Activated CD4-positive, alpha-beta T cell treated with anti-CD3 and anti-CD28 coated beads for 4 hours (primary cell): Measurements from ENCODE around the gene TBC1D13.
"Not testable (repeated sequence)": the region's sequence is repeated elsewhere in the genome, so short reads cannot be mapped to it uniquely, and the experiment has no call there.

Source experiments
- DNase-seq, 2 donors: peaks; one replicate each; pipeline ENCODE4 v3.0.0-alpha.2; 2020

TBC1D13 gene

DNA sequence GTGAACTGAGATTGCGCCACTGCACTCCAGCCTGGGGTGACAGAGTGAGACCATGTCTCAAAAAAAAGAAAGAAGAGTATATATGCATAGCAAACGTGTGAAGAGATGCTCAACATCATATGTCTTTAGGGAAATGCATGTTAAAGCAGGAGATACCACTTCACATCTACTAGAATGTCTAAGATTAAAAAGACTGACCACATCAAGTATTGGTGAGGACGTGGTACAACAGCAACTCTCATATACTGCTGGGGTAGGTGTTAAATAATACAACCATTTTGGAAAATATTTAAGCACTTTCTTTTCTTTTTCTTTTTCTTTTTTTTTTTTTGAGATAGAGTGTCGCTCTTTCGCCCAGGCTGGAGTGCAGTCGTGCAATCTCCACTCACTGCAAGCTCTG lies 1.6 kb upstream of the TBC1D13 start:
- DNase-seq, result no peak

GRCh38 chr9:128787659-128788058 lies 606 bp downstream of the TBC1D13 start:
- peak in 1 of 2 donors; percentile 3 for DNase-seq

- no peak for DNase-seq
These were observed 1.4 kb downstream of the TBC1D13 start for GRCh38 chr9:128788445-128788844.

- no peak for DNase-seq
These were observed 3.5 kb downstream of the TBC1D13 start for GRCh38 chr9:128790536-128790935.

DNA sequence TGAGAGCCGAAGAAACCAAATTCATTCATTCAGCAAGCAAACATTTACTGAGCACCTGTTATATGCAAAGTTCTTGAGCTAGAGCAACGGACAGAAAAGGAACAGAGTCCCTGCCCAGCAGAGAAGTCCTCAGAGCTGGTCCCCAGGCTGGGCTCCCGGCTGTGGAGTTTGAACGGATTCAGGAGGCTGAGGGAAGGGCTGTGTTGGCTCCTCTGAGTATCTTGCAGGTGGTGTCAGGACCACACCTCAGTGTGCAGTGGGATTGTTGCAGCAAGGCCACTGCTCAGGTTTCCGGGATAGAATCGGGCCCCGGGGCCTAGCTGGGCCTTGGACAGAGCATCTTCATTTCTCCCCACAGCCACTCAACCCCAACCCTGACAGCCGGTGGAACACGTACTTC lies 5.1 kb downstream of the TBC1D13 start:
- no peak for DNase-seq

DNA sequence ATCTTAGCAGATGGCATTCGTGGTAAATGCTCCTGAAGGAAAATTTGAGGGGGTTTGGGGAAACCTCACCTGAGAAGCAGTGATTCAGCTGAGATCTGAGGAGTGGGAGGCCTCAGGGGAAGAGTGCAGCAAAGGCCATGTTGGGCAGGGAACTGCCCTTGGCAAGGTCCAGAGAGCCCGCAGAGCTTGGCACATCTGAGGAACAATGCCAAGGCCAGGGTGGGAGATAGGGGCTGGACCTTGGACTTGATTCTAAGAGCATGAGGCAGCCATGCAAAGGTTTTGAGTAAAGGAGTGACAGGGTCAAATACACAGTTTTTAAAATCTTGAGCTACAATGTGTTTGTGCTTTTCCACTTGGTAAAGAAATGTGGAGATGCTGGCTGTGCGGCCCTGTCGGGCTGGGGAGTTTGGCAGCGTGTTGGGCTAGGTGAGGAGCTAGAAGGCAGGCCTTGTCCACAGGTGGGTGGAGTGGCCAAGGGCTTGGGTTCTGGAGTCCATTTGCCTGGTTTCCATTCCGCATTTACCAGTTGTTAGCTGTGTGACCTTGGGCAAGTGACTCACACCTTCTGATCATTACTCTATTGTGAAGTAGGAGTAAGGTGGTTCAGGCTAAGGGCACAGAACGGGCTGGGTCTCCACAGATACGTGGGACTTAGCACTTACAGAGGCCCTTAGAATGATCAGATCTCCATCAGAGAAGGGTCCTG lies 6.1 kb downstream of the TBC1D13 start:
- DNase-seq, result no peak

DNA sequence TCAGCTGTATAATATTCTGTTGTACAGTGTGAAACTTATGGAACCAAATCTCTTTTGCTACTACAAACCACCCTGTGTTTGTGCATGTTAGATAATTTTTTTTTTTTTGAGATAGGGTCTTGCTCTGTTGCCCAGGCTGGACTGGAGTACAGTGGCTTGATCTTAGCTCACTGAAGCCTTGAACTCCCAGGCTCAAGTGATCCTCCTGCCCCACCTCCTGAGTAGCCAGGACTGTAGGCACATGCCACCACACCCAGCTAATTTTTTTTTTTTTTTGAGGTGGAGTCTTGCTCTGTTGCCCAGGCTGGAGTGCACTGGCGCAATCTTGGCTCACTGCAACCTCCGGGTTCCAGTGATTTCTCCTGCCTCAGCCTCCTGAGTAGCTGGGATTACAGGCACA lies 7.9 kb downstream of the TBC1D13 start:
- not testable (repeated sequence) for DNase-seq

- DNase-seq, result no peak
These were observed 11.8 kb downstream of the TBC1D13 start for GRCh38 chr9:128798896-128799295.

DNA sequence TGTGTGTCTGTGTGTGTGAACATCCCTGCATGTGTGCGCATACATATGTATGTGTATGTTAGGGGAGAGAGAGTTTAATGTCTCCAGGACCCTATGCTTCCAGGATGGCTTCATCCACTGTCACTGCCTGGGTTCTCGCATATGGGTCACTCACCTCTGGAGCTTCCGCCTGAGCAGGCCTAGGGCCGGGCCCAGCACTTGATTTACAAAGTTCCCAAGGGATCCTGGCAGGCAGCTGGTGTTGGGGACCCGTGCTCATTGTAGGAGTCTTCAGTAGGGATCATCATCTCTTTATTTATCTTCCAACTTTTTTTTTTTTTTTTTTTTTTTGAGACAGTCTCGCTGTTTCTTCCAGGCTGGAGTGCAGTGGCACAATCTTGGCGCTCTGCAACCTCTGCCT lies 13.0 kb downstream of the TBC1D13 start:
- no peak for DNase-seq

- DNase-seq, result no peak
These were observed 15.4 kb downstream of the TBC1D13 start for GRCh38 chr9:128802482-128802881.

DNA sequence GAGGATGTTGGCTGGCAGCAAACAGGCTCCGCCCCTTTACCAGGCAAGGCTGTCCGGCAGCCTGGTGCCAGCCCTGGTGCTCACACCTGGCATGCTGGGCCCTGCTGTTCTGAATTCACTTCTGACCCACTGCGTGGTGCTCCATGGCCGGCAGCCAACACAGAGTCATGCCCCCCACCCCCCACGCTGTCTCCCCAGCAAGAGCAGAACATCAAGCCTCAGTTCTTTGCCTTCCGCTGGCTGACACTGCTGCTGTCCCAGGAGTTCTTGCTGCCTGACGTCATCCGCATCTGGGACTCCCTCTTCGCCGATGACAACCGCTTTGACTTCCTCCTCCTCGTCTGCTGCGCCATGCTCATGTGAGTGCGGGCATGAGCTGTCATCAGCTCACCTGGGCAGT lies 18.6 kb downstream of the TBC1D13 start:
- no peak for DNase-seq

DNA sequence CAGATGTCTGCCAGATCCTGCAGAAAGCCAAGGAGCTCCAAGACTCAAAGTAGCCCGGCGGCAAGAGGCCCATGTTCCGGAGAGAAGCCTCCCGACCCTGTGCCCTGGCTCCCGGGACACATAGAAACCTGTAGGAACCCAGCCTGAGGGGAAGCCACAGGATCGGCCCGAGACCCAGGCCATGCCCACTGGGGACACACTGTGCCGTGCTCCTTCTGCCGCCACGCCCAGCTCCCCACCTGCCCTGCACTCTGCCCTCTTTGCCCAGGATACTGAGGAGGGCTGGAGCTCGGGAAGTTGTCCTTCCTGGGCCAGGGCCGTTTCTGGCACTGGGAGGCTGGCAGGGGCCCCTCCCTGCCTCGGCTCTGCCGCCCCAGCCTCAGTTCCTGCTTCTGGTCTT lies 20.8 kb downstream of the TBC1D13 start:
- no peak for DNase-seq

DNA sequence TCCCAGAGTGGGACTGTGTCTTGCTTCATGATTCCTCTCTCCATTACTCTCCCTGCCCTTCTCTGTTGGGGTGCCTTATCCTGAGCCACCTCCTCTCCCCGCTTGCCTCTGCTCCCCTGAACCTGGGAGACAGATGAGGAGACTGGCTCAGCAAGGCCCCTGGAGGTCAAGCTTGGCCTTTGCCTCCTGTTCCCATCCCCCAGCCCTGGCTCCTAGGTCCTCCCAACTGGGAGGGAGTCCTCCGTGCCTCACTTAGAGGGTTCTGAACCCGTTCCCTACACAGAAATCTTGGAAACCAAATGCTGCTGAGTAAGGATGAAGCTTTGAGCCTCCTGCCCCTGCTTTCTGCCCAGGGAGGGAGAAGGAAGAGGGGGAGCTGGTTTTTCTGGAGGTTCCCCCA lies 21.5 kb downstream of the TBC1D13 start:
- DNase-seq, result no peak

- DNase-seq, result no peak
These were observed 22.1 kb downstream of the TBC1D13 start for GRCh38 chr9:128809036-128809599.

DNA sequence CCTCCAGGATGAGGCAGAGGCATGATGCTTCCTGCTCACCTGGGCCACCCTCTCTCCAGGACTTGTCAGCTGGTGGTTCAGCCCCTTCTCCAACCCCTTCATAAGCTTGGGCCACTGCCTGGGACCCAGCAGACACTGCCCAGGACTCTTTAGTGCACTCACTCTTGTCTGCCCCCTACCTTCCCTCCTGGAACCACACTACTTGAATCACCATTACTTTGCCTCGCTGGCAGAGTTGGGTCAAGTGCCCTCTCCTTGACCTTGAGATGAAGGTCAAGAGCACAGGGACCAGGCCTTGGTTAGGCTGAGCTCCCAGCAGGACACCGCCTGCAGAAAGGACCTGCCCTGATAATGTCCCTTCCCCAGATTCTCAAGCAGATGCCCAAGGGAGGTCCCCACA lies 22.8 kb downstream of the TBC1D13 start:
- DNase-seq, result no peak

- DNase-seq, result no peak
These were observed 23.8 kb downstream of the TBC1D13 start for GRCh38 chr9:128810873-128811272.

DNA sequence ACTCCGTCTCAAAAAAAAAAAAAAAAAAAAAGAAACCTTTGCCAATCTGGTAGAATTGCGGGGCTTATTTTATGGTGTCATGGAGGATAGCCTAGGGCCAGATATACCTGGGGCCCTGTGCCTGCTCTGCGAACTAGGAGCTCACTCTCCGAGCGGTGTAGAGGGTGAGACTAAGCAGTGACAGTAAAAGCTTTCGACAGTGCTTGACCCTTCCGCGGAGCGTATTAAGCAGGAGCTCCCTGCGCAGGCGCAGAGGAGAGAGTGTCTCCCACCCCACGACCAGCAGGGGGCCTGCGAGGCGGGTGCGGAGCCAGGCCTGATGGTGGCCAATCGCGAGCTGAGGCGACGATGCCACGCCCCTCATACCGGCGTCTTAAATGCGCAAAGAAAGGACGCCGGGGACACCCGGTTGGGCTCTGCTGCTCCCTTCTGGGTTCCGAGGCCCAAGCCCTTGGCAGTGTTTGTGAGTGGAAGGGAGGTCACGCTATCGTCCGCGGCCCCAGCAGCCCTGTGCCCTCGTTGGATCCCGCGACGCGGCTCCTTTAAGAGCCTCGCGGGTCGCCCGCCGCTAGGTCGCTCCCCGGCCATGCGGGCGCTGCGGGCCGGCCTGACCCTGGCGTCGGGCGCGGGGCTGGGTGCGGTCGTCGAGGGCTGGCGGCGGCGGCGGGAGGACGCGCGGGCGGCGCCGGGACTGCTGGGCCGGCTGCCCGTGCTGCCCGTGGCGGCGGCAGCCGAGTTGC lies 31.2 kb downstream of the TBC1D13 start, which contains the start of gene ENDOG:
Gene ENDOG (plus strand): TSS at position 402 of the 740 bp plus-strand sequence. CDS start 185 bp downstream, at position 587.
- DNase-seq, result peak; percentile 97 to 98

GRCh38 chr9:128818839-128819715 lies 32.0 kb downstream of the TBC1D13 start:
- DNase-seq, result peak; percentile 29 to 31

DNA sequence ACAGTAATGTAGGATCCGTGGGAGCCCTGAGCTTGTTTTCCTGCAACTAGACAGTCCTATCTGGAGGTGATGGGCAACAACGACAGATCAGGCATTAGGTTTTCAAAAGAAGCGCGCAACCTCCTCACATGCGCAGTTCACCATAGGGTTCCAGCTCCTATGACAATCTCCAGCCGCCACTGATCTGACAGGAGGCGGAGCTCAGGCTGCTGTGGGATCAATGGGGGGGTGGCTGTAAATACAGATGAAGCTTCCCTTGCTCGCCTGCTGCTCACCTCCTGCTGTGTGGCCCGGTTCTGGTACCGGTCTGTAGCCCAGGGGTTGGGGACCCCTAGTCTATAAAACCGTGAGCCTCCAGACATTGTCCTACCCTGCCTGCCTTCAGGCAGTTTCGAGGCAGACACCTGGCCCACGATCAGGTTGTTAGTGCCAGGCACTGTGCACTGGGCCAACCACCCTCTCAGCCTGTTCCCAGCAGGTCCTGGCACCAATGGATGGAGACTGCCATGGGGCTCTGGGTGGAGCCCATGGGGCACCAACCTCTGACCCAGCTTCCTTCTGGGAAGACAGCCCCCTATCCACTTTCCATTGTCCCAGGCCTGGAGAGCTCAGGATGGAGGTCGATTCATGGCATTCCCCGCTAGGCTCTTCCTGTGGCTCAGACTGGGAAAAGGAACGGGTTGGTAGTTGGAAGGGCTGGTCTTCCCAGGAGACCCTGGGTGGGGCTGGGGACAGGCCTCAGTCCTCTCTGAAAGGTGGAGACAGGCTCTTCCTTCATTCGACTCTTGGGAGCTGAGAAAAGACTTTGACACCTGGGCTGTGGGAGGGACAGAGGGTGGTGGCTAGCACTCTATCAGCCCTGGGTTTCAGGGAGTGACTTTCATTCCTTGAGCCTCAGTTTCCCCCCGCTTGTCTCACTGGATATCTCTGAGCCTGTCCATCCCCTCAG lies 32.9 kb downstream of the TBC1D13 start:
- DNase-seq, result no peak

- no peak for DNase-seq
These were observed 33.9 kb downstream of the TBC1D13 start for GRCh38 chr9:128820665-128821583.
